H1 (cell line): ENCODE results near the gene KAT8. TPM values are rescaled to one million over a fixed set of nuclear protein-coding genes. Genes with fewer than 3 reads are reported as not detected.

Experiments used
- CTCF ChIA-PET: fragments of 300-600 bp; sonication (Branson Sonifier 250); formaldehyde crosslinking; loops from one replicate; lab custom pipeline; 2021; ENCODE audit not compliant: partially characterized antibody; lab: Charles Lee
- POLR2A ChIA-PET: fragments of 300-600 bp; sonication (Branson Sonifier 250); formaldehyde crosslinking; loops from one replicate; lab custom pipeline; 2021; ENCODE audit warnings: inconsistent platforms; ENCODE audit not compliant: partially characterized antibody; lab: Charles Lee
- DNase-seq, 2 experiments: peaks; one replicate each; pipeline versions ENCODE4 v3.0.0 to v3.0.0-alpha.2; 2010 to 2022; ENCODE audit warnings: low spot score in 2 of 2, low read depth in 1 of 2, mixed read lengths in 1 of 2
- FAIRE-seq: peaks from 2 replicates; lab custom pipeline; 2011; peaks lifted over from hg19 to GRCh38; lab: Jason Lieb, UNC
- H2AFZ ChIP-seq: 2 replicates; pipeline ENCODE4 v1.8.1; 2012; ENCODE audit warnings: low read length, inconsistent platforms
- H2AK5ac ChIP-seq: 2 replicates; pipeline ENCODE4 v1.6.1; 2013; ENCODE audit warnings: low read depth, low read length
- H2BK120ac ChIP-seq: replicated peaks from 2 replicates; pipeline ENCODE3; 2013; ENCODE audit warnings: low read depth, low read length, inconsistent platforms
- H2BK12ac ChIP-seq: 2 replicates; pipeline ENCODE4 v1.6.1; 2013; ENCODE audit warnings: low read depth, low read length
- H2BK15ac ChIP-seq: 2 replicates; pipeline ENCODE4 v1.6.1; 2013; ENCODE audit warnings: low read length
- H2BK20ac ChIP-seq: 2 replicates; pipeline ENCODE4 v1.6.1; 2013; ENCODE audit warnings: low read length
- H2BK5ac ChIP-seq: 2 replicates; pipeline ENCODE4 v1.6.1; 2013; ENCODE audit warnings: low read depth, low read length
- H3K14ac ChIP-seq: 2 replicates; pipeline ENCODE4 v1.6.1; 2013; ENCODE audit warnings: inconsistent platforms; ENCODE audit not compliant: insufficient read length
- H3K18ac ChIP-seq: 2 replicates; pipeline ENCODE4 v1.6.1; 2013; ENCODE audit warnings: low read length; ENCODE audit errors: extremely low read depth
- H3K23ac ChIP-seq: 2 replicates; pipeline ENCODE4 v1.6.1; 2013; ENCODE audit warnings: inconsistent platforms; ENCODE audit not compliant: insufficient read length
- H3K23me2 ChIP-seq: 2 replicates; pipeline ENCODE4 v1.6.1; 2013; ENCODE audit warnings: low read depth, low read length
- H3K27ac ChIP-seq: 2 replicates; pipeline ENCODE4 v1.6.1; 2011; ENCODE audit warnings: low read depth, low read length, inconsistent platforms
- H3K27me3 ChIP-seq, 4 experiments: replicated peaks in 1 of 4; 1 replicate in 1 of 4; 2 replicates in 3 of 4; pipeline versions ENCODE4 v1.6.1 to v1.8.1; 2011 to 2013; ENCODE audit warnings: low read length in 3 of 4, mild to moderate bottlenecking in 3 of 4, inconsistent platforms in 2 of 4, mixed read lengths in 2 of 4, moderate library complexity in 1 of 4; ENCODE audit not compliant: control insufficient read depth in 3 of 4, insufficient read depth in 3 of 4; ENCODE audit errors: extremely low read depth in 1 of 4
- H3K36me3 ChIP-seq, 4 experiments: 2 replicates each; pipeline versions ENCODE4 v1.6.1 to v1.8.1; 2011 to 2013; ENCODE audit warnings: mild to moderate bottlenecking in 4 of 4, low read length in 3 of 4, moderate library complexity in 2 of 4, control low read depth in 1 of 4, inconsistent platforms in 1 of 4; ENCODE audit not compliant: insufficient read depth in 4 of 4, control insufficient read depth in 2 of 4
- H3K4ac ChIP-seq: replicated peaks from 2 replicates; pipeline ENCODE3; 2013; ENCODE audit warnings: low read length, low read depth, mixed read lengths, inconsistent platforms; ENCODE audit not compliant: insufficient read length
- H3K4me1 ChIP-seq, 4 experiments: replicated peaks in 1 of 4; 1 replicate in 1 of 4; 2 replicates in 3 of 4; pipeline versions ENCODE4 v1.6.1 to v1.8.1; 2011 to 2013; ENCODE audit warnings: low read length in 3 of 4, inconsistent platforms in 2 of 4, mixed read lengths in 1 of 4; ENCODE audit not compliant: insufficient read depth in 4 of 4, control insufficient read depth in 3 of 4
- H3K4me2 ChIP-seq, 2 experiments: 2 replicates each; pipeline versions ENCODE4 v1.6.1 to v1.8.1; 2011 to 2013; ENCODE audit warnings: low read depth in 2 of 2, low read length in 2 of 2, control low read depth in 1 of 2, inconsistent platforms in 1 of 2, mild to moderate bottlenecking in 1 of 2; ENCODE audit not compliant: insufficient read depth in 1 of 2
- H3K4me3 ChIP-seq, 4 experiments: fragments of 200-600, 300-600 bp in 1 of 4; sonication (generic), shearing (Covaris generic), sonication (Bioruptor Twin) in 1 of 4; 2 replicates each; pipeline versions ENCODE4 v1.5.1 to v1.8.1; 2011 to 2016; ENCODE audit warnings: low read length in 4 of 4, low read depth in 3 of 4, control low read depth in 2 of 4, inconsistent platforms in 2 of 4, mild to moderate bottlenecking in 2 of 4, mixed read lengths in 1 of 4, moderate library complexity in 1 of 4; ENCODE audit not compliant: insufficient read depth in 2 of 4; ENCODE audit errors: extremely low read depth in 1 of 4
- H3K56ac ChIP-seq: replicated peaks from 2 replicates; pipeline ENCODE3; 2013; ENCODE audit warnings: low read depth, mild to moderate bottlenecking, mixed read lengths, low read length, inconsistent platforms; ENCODE audit not compliant: insufficient read length
- H3K79me1 ChIP-seq: 2 replicates; pipeline ENCODE4 v1.6.1; 2013; ENCODE audit warnings: low read depth, low read length, control low read depth
- H3K79me2 ChIP-seq, 2 experiments: 2 replicates each; pipeline versions ENCODE4 v1.6.1 to v1.8.1; 2012 to 2013; ENCODE audit warnings: low read length in 2 of 2, mild to moderate bottlenecking in 2 of 2, inconsistent platforms in 1 of 2; ENCODE audit not compliant: insufficient read depth in 2 of 2, control insufficient read depth in 1 of 2
- H3K9ac ChIP-seq, 4 experiments: replicated peaks in 1 of 4; 1 replicate in 1 of 4; 2 replicates in 3 of 4; pipeline versions ENCODE4 v1.6.1 to v1.8.1; 2011 to 2013; ENCODE audit warnings: low read depth in 3 of 4, low read length in 3 of 4, control low read depth in 2 of 4, mild to moderate bottlenecking in 2 of 4, moderate library complexity in 2 of 4, inconsistent platforms in 1 of 4; ENCODE audit errors: extremely low read depth in 1 of 4
- H3K9me3 ChIP-seq, 2 experiments: 2 replicates each; pipeline versions ENCODE4 v1.6.1 to v1.8.1; 2012 to 2013; ENCODE audit warnings: mild to moderate bottlenecking in 2 of 2, moderate library complexity in 2 of 2, control low read depth in 1 of 2, inconsistent platforms in 1 of 2, low read depth in 1 of 2, low read length in 1 of 2, mixed read lengths in 1 of 2; ENCODE audit not compliant: insufficient read depth in 2 of 2
- H4K20me1 ChIP-seq, 2 experiments: replicated peaks in 1 of 2; 2 replicates each; pipeline versions ENCODE3 to v1.8.1; 2011 to 2013; ENCODE audit warnings: inconsistent platforms in 2 of 2, low read length in 2 of 2, mild to moderate bottlenecking in 1 of 2; ENCODE audit not compliant: insufficient read depth in 2 of 2, control insufficient read depth in 1 of 2
- H4K5ac ChIP-seq: 2 replicates; pipeline ENCODE4 v1.6.1; 2013; ENCODE audit warnings: low read length, low read depth, mixed read lengths, inconsistent platforms; ENCODE audit not compliant: insufficient read length
- H4K8ac ChIP-seq: 2 replicates; pipeline ENCODE4 v1.8.0; 2013; ENCODE audit warnings: mild to moderate bottlenecking, moderate library complexity, low read length, inconsistent platforms; ENCODE audit not compliant: insufficient read depth; ENCODE audit errors: extremely low read depth
- H4K91ac ChIP-seq: replicated peaks from 2 replicates; pipeline ENCODE3; 2013; ENCODE audit warnings: low read length, mixed read lengths, inconsistent platforms; ENCODE audit not compliant: insufficient read length
- KDM4A ChIP-seq: IDR thresholded peaks from one replicate; pipeline ENCODE4 v1.7.1; 2012; ENCODE audit warnings: low read depth, mild to moderate bottlenecking, moderate library complexity, low read length, inconsistent platforms; ENCODE audit not compliant: severe bottlenecking
- TAF7 ChIP-seq: optimal IDR thresholded peaks from 2 replicates; pipeline ENCODE3; 2011; ENCODE audit warnings: low read depth, mild to moderate bottlenecking, inconsistent platforms, low read length, moderate library complexity, borderline replicate concordance
- WGBS, 2 experiments: shearing (Covaris generic) in 1 of 2; methylation state at CpG; one replicate each; pipeline versions ENCODE4 v1.1.6 to v1.1.7; 2013 to 2015; ENCODE audit warnings: low lambda C conversion rate in 2 of 2, mixed read lengths in 2 of 2, inconsistent platforms in 1 of 2, low coverage in 1 of 2, missing lambda C conversion rate in 1 of 2; ENCODE audit not compliant: insufficient replicate concordance in 2 of 2, insufficient coverage in 1 of 2, insufficient read length in 1 of 2; ENCODE audit errors: extremely low coverage in 1 of 2, missing lambda C conversion rate in 1 of 2; 5-methylcytosine and 5-hydroxymethylcytosine counted together
- polyA plus RNA-seq, 7 experiments: library from polyadenylated mRNA; depleted of rRNA in 3 of 7; stranded (reverse) in 5 of 7; unstranded in 2 of 7; fragments of >200 nt in 5 of 7; fragments of 200-250 nt in 2 of 7; gene quantifications; 1 replicate in 5 of 7; 2 replicates in 1 of 7; 4 replicates in 1 of 7; pipeline versions ENCODE4 v1.2.1 to v1.2.3, GENCODE V29; 2011 to 2013; ENCODE audit warnings: missing spikeins in 2 of 7, mixed read lengths in 2 of 7
- total RNA-seq: library from RNA; stranded (reverse); fragmentation: NEBNext Ultra II Directional; extraction: Animal tissue kit (Norgen Biotek cat#: 25700); gene quantifications from 2 replicates; pipeline ENCODE4 v1.2.1, GENCODE V29; 2021
- TF ChIP-seq, protein P1 (sequence below): IDR thresholded peaks from 2 replicates; pipeline ENCODE4 v1.6.1; 2012; ENCODE audit warnings: inconsistent platforms

KAT8 gene
- total and polyA plus RNA-seq, 2 of the 8 experiments (the other 6 are each of a cell fraction or from before 2014, with no cell fraction given), result 52.6 to 61.6 TPM

DNA sequence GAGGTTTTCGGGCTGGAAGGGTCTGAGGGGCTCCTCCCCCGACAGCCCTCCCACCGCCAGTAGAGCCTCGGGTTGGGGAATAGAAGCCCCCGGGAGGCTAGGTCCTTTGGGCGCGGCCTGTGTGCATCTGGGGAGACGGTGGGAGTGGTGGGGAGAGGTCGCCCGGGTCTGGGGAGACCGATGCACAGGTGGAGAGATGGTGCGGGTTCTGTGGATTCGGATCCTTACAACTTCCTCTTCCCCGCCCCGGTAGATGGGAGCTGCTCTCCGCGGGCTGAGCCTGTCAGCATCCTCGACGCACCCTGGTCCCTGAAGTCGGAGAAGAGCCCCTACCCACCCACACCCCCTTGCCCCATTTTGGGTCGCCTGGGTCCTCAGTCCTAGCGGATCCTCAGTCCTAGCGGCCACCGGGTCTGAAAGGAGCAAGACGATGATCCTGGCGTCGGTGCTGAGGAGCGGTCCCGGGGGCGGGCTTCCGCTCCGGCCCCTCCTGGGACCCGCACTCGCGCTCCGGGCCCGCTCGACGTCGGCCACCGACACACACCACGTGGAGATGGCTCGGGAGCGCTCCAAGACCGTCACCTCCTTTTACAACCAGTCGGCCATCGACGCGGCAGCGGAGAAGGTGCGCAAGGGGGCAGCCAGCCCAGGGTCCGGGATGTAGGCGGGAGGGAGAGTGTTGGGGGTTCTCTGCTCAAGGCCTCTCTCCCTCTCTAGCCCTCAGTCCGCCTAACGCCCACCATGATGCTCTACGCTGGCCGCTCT lies 8.5 kb upstream of the KAT8 start:
- 49% methylated on average over 53 of the region's 57 CpGs; no CpG with 5 or more reads in 1 of the 2 experiments for WGBS, 2 experiments
- CTCF ChIA-PET, result interaction anchor here (1.0 to 3.1 kb wide), 4 partner anchors 8 to 33 kb away, joined by 3 to 8 read pairs (median 3); partner anchors contain the start of gene KAT8

More for the DNA sequence above, 8.5 kb upstream of the KAT8 start:
- Histone ChIP-seq H2BK12ac (0 out of 2 replicates have a peak overlapping the region, but pooled peaks have one; percentile 23), H4K20me1 (no peaks in the 10 kb centered on the region), H2BK20ac (no peak overlapping the region), H3K27ac (no peak overlapping the region), H3K23ac (no peak overlapping the region), H4K8ac (peak overlapping the region; percentile 28), H3K4me1 (peaks cover 0 to 5% (median 2%) of the 10 kb centered on the region in 4 experiments; a peak in 1 of 7 replicates), H3K9ac (no peak overlapping the region), H3K27me3 (no peaks in the 10 kb centered on the region), H4K5ac (no peak overlapping the region), H2AK5ac (no peak overlapping the region), H3K36me3 (peaks cover 2 to 18% (median 12%) of the 10 kb centered on the region in 4 experiments; a peak in 5 of 8 replicates), H3K18ac (no peak overlapping the region; the same call in 1 of the 2 replicates), H2BK120ac (no peak overlapping the region), H3K79me1 (no peaks in the 10 kb centered on the region; the same call in 1 of the 2 replicates), H3K4ac (no peak overlapping the region), H3K4me3 (peak overlapping the region; percentile 61 to 87 (median 70)), H3K79me2 (no peaks in the 10 kb centered on the region), H3K4me2 (peak overlapping the region; percentile 60 to 77), H3K23me2 (peaks cover 8% of the 10 kb centered on the region), H4K91ac (no peak overlapping the region), H2BK15ac (no peak overlapping the region), H3K14ac (no peak overlapping the region), H2BK5ac (no peak overlapping the region), H3K9me3 (no peaks in the 10 kb centered on the region), H3K56ac (no peak overlapping the region), H2AFZ (no peak overlapping the region)
- no peak for FAIRE-seq
- POLR2A ChIA-PET, result interaction anchor here (1.1 to 29.9 kb wide), 5 partner anchors 8 to 71 kb away, joined by 3 to 713 read pairs (median 3); partner anchors contain the start of genes FUS, KAT8, PRSS36 and PRSS8
- no peak for TF ChIP-seq TAF7
- peak; percentile 54 for TF ChIP-seq KDM4A
- TF ChIP-seq, protein P1, sequence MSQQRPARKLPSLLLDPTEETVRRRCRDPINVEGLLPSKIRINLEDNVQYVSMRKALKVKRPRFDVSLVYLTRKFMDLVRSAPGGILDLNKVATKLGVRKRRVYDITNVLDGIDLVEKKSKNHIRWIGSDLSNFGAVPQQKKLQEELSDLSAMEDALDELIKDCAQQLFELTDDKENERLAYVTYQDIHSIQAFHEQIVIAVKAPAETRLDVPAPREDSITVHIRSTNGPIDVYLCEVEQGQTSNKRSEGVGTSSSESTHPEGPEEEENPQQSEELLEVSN, result peak; percentile 50; the same call in 1 of the 2 replicates
- no peak for DNase-seq
